ENCODE results near the gene SPR. TPM values are rescaled to one million over a fixed set of nuclear protein-coding genes. Genes with fewer than 3 reads are reported as not detected.

SPR gene
- total and polyA plus RNA-seq, 9 of the 15 experiments (the other 6 are each of a cell fraction or from before 2014, with no cell fraction given): 7.7 to 38.3 (median 26.3) TPM

- no TSS peak for BruUV-seq (replicated peaks)
- H3K9me1 ChIP-seq (ENCODE audit: control insufficient read depth, insufficient read depth, low read length): no peaks in the 10 kb centered on the region
- H3K27me3 ChIP-seq (ENCODE audit: control insufficient read depth in 2 of 2, insufficient read depth in 2 of 2, low read length in 2 of 2): peaks cover 8 to 14% of the 10 kb centered on the region in 2 experiments; a peak in 4 of 5 replicates
- H3K4me3 ChIP-seq: no peak overlapping the region
- no peaks in the 10 kb centered on the region for H3K36me3 ChIP-seq (ENCODE audit: control insufficient read depth, insufficient read depth, low read length)
- no peaks in the 10 kb centered on the region; the same call in 1 of the 2 replicates for H4K20me1 ChIP-seq (replicated peaks; ENCODE audit: control insufficient read depth, insufficient read depth, low read length)
- H3K4me2 ChIP-seq (ENCODE audit: insufficient read depth, low read length): no peak overlapping the region
- intact Hi-C loops (cut with micrococcal nuclease) (no loop called here), in situ Hi-C loops (cut with MboI) (loop anchor here (5.0 kb wide), 1 partner anchor 63 kb away; no protein-coding TSS in a partner anchor)
- CTCF ChIA-PET (ENCODE audit: low intra/inter-chr PET ratio): no interaction called here
- no peaks in the 10 kb centered on the region for H3K9me3 ChIP-seq (replicated peaks; ENCODE audit: control insufficient read depth, insufficient read depth, low read depth, low read length)
- 0% methylated on average over 2 of the region's 2 CpGs for WGBS (ENCODE audit: insufficient coverage, low coverage, missing lambda C conversion rate)
- POLR2A ChIA-PET: no interaction called here
- ATAC-seq: no peak
- H3K4me1 ChIP-seq (replicated peaks in 1 of 2; ENCODE audit: control insufficient read depth in 2 of 2, insufficient read depth in 2 of 2, low read length in 2 of 2): no peaks in the 10 kb centered on the region
- H3K79me2 ChIP-seq (ENCODE audit: control insufficient read depth, insufficient read depth, low read length): no peaks in the 10 kb centered on the region
- no peak for FAIRE-seq
- no peak for DNase-seq (ENCODE audit: extremely low read depth in 1 of 4, low spot score in 3 of 4)
- no peak overlapping the region for H3K27ac ChIP-seq (ENCODE audit: extremely low read depth, low read depth, low read length)
- no peak overlapping the region for H3K9ac ChIP-seq (ENCODE audit: insufficient read depth in 1 of 2, low read depth in 2 of 2, low read length in 2 of 2)
- no peak overlapping the region for H2AFZ ChIP-seq (ENCODE audit: low read depth, low read length)
- no peak for TF ChIP-seq THAP7 (CRISPR knock-in tag; IDR thresholded peaks at IDR 0.05)
- no peak for TF ChIP-seq TRIM28 (IDR thresholded peaks at IDR 0.05)
- TF ChIP-seq BRF1 (IDR thresholded peaks at IDR 0.05; ENCODE audit: borderline replicate concordance, extremely low read depth, insufficient read length): no peak
- no peak for TF ChIP-seq ZKSCAN1 (IDR thresholded peaks at IDR 0.05; ENCODE audit: low read depth, low read length)
- no peak for TF ChIP-seq SIN3B (IDR thresholded peaks at IDR 0.05; ENCODE audit: low read depth)
- TF ChIP-seq ZFP91 (CRISPR knock-in tag; IDR thresholded peaks at IDR 0.05): no peak
- no peak for TF ChIP-seq NFATC3 (IDR thresholded peaks at IDR 0.05)
- TF ChIP-seq PHB2 (IDR thresholded peaks at IDR 0.05; ENCODE audit: low read depth): no peak
- no peak for TF ChIP-seq NFIC (IDR thresholded peaks at IDR 0.05)
- TF ChIP-seq ZZZ3 (IDR thresholded peaks at IDR 0.05): no peak
- no peak for TF ChIP-seq ZSCAN29 (IDR thresholded peaks at IDR 0.05)
- no peak for TF ChIP-seq ZC3H11A (IDR thresholded peaks at IDR 0.05; ENCODE audit: low read depth, low read length)
- TF ChIP-seq ARNT (IDR thresholded peaks at IDR 0.05): no peak
- no peak for TF ChIP-seq FUS (optimal IDR thresholded peaks at IDR 0.05; ENCODE audit: low read depth, low read length)
- no peak for TF ChIP-seq DPF2 (IDR thresholded peaks at IDR 0.05)
- TF ChIP-seq KDM2B (CRISPR knock-in tag; IDR thresholded peaks at IDR 0.05): no peak
- TF ChIP-seq AFF1 (IDR thresholded peaks at IDR 0.05; ENCODE audit: low read depth in 1 of 2, partially characterized antibody in 2 of 2): no peak
- no peak for TF ChIP-seq ZNF699 (CRISPR knock-in tag; IDR thresholded peaks at IDR 0.05; ENCODE audit: insufficient replicate concordance)
- no peak for TF ChIP-seq HES1 (IDR thresholded peaks at IDR 0.05; ENCODE audit: low read depth)
Observed at GRCh38 chr2:72840066-72840465, 47.1 kb upstream of the SPR start.

All from K562 (cell line).